Vagina (tissue), 2 donors: Measurements from ENCODE around the gene ZNF235.

Experiments
- POLR2A ChIP-seq, 2 donors: fragments of 450-650 bp; IDR thresholded peaks; one replicate each; pipeline ENCODE4 v1.6.1; 2017; ENCODE audit warnings: antibody characterized with exemption in 2 of 2, mild to moderate bottlenecking in 2 of 2, moderate library complexity in 2 of 2
- TF ChIP-seq, protein P1 (sequence below), 3 experiments: fragments of 450-650 bp in 2 of 3; fragments of 200-600 bp in 1 of 3; sonication (generic) in 1 of 3; IDR thresholded peaks; one replicate each; pipeline ENCODE4 v1.5.1; 2017 to 2019; ENCODE audit warnings: antibody characterized with exemption in 3 of 3, mild to moderate bottlenecking in 2 of 3, moderate library complexity in 2 of 3

DNA sequence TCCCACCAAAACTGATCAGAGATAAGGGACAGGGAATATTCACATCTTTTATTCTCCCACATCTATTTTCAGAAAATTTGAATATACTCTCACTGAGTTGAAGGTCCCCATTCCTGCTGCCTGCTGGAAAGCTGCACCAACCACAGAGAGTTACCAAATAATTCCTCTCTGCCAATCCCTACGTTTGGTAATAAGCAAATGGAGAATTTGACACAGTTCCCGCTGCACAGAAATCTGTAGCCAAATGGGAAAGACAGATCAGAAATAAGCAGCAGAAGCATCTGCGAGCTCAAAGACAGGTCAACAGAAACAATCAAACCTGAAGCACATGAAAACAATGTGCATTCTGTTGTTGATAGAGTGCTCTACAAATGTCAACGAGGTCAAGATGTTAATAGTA is 41.7 kb upstream of the ZNF235 start:
- TF ChIP-seq, protein P1, sequence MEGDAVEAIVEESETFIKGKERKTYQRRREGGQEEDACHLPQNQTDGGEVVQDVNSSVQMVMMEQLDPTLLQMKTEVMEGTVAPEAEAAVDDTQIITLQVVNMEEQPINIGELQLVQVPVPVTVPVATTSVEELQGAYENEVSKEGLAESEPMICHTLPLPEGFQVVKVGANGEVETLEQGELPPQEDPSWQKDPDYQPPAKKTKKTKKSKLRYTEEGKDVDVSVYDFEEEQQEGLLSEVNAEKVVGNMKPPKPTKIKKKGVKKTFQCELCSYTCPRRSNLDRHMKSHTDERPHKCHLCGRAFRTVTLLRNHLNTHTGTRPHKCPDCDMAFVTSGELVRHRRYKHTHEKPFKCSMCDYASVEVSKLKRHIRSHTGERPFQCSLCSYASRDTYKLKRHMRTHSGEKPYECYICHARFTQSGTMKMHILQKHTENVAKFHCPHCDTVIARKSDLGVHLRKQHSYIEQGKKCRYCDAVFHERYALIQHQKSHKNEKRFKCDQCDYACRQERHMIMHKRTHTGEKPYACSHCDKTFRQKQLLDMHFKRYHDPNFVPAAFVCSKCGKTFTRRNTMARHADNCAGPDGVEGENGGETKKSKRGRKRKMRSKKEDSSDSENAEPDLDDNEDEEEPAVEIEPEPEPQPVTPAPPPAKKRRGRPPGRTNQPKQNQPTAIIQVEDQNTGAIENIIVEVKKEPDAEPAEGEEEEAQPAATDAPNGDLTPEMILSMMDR (IDR thresholded peaks at IDR 0.05): no peak
- TF ChIP-seq POLR2A (IDR thresholded peaks at IDR 0.05): no peak
